Body of pancreas (tissue), 4 donors: ENCODE results near the gene SEL1L. TPM values are rescaled to one million over a fixed set of nuclear protein-coding genes. Genes with fewer than 3 reads are reported as not detected.

Experiments
- ATAC-seq: fragments of 150-250 bp; one replicate; pipeline ENCODE4 v1.9.1; 2016
- DNase-seq, 4 donors: peaks; one replicate each; pipeline ENCODE4 v3.0.0-alpha.2; 2019
- H3K27ac ChIP-seq, 4 donors: fragments of 200-600 bp; sonication (generic); 1 replicate in 3 of 4; 2 replicates in 1 of 4; pipeline versions ENCODE4 v1.5.1 to v1.6.1; 2016 to 2019; ENCODE audit warnings: mild to moderate bottlenecking in 1 of 4, mixed read lengths in 1 of 4, moderate library complexity in 1 of 4
- H3K27me3 ChIP-seq, 2 donors: fragments of 200-600 bp; sonication (generic); one replicate each; pipeline ENCODE4 v1.6.0; 2016; ENCODE audit warnings: mild to moderate bottlenecking in 1 of 2
- H3K36me3 ChIP-seq, 2 donors: fragments of 200-600 bp; sonication (generic); replicated peaks in 1 of 2; 2 replicates each; pipeline ENCODE4 v1.5.1; 2016; ENCODE audit warnings: low read depth in 2 of 2; ENCODE audit not compliant: insufficient read depth in 1 of 2
- H3K4me1 ChIP-seq: fragments of 200-600 bp; sonication (generic); one replicate; pipeline ENCODE4 v1.6.0; 2016
- H3K4me3 ChIP-seq, 2 donors: fragments of 200-600 bp; sonication (generic); 1 replicate in 1 of 2; 2 replicates in 1 of 2; pipeline ENCODE4 v1.5.1; 2016 to 2019
- H3K9me3 ChIP-seq, 3 donors: fragments of 200-600 bp; sonication (generic); 1 replicate in 2 of 3; 2 replicates in 1 of 3; pipeline ENCODE4 v1.5.1; 2016
- POLR2A ChIP-seq, 3 donors: fragments of 450-650 bp; IDR thresholded peaks; one replicate each; pipeline ENCODE4 v1.6.1; 2016; ENCODE audit warnings: antibody characterized with exemption in 3 of 3, mild to moderate bottlenecking in 2 of 3
- WGBS, 2 donors: methylation state at CpG; one replicate each; pipeline ENCODE4 v1.1.5; 2017; 5-methylcytosine and 5-hydroxymethylcytosine counted together
- intact Hi-C: fragments of 100-400 bp; cut with DNase I; formaldehyde crosslinking; loops from one replicate; pipeline ENCODE4 v1.15.1; 2023
- total RNA-seq, 2 donors: library from RNA; depleted of rRNA; stranded (reverse); fragments of >200 nt; gene quantifications; one replicate each; pipeline ENCODE4 v1.1.0, GENCODE V29; 2016
- TF ChIP-seq, protein P1 (sequence below), 7 experiments: fragments of 450-650 bp in 4 of 7; fragments of 200-600 bp in 3 of 7; sonication (generic) in 3 of 7; IDR thresholded peaks; one replicate each; pipeline ENCODE4 v1.5.1; 2016 to 2019; ENCODE audit warnings: antibody characterized with exemption in 7 of 7

SEL1L gene
- total RNA-seq, 2 donors from 2014 or later, result 183 to 268 TPM

DNA sequence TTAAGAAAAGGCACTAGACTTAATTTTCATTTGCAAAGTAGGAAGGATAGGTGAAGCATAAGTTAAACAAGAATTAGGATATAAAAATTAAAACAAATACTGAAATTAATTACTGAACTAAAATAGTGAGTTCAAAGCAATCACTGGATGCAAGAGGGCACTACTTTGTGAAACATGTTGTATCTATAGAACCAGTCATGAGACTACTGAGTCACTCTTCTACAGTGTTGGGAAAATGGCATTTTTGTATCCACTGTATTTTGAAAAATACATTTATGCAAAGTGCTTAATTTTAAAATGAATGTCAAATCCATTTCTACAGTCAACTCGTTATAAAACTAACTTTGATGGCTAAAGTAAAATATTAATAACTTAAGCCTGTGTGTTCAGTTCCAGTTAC, 47.9 kb downstream of the SEL1L start:
- no peak for DNase-seq
- no peaks in the 10 kb centered on the region for H3K9me3 ChIP-seq
- TF ChIP-seq, protein P1, sequence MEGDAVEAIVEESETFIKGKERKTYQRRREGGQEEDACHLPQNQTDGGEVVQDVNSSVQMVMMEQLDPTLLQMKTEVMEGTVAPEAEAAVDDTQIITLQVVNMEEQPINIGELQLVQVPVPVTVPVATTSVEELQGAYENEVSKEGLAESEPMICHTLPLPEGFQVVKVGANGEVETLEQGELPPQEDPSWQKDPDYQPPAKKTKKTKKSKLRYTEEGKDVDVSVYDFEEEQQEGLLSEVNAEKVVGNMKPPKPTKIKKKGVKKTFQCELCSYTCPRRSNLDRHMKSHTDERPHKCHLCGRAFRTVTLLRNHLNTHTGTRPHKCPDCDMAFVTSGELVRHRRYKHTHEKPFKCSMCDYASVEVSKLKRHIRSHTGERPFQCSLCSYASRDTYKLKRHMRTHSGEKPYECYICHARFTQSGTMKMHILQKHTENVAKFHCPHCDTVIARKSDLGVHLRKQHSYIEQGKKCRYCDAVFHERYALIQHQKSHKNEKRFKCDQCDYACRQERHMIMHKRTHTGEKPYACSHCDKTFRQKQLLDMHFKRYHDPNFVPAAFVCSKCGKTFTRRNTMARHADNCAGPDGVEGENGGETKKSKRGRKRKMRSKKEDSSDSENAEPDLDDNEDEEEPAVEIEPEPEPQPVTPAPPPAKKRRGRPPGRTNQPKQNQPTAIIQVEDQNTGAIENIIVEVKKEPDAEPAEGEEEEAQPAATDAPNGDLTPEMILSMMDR (IDR thresholded peaks at IDR 0.05), result no peak
- TF ChIP-seq POLR2A (IDR thresholded peaks at IDR 0.05), result no peak
- H3K4me3 ChIP-seq, result no peak overlapping the region
- no peaks in the 10 kb centered on the region for H3K27me3 ChIP-seq
- intact Hi-C loops, result no loop called here
- H3K4me1 ChIP-seq, result peaks cover 63% of the 10 kb centered on the region
- peak overlapping the region in 3 of 4 donors; percentile 44 to 75 (median 65) for H3K27ac ChIP-seq
- ATAC-seq, result no peak
- peaks cover 18 to 38% of the 10 kb centered on the region in 2 donors for H3K36me3 ChIP-seq
- 25 to 26% methylated on average over 1 of the region's 1 CpG for WGBS, 2 donors

DNA sequence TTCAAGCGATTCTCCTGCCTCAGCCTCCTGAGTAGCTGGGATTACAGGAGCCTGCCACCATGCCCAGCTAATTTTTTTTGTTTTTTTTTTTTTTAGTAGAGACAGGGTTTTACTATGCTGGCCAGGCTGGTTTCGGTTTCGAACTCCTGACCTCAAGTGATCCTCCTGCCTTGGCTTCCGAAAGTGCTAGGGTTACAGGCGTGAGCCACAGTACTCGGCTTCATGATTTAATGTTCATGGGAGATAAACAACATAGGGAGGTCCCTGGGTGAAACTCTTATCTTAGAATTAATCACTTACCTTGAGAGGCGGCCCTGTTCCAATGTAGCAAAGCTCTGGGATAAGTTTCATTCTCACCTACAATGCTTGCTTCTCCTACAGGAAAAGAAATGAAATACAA, 48.3 kb downstream of the SEL1L start:
- ATAC-seq (peak; percentile 60), DNase-seq (peak in 1 of 4 donors; percentile 49)
- no peak for TF ChIP-seq POLR2A (IDR thresholded peaks at IDR 0.05)
- TF ChIP-seq, protein P1 (IDR thresholded peaks at IDR 0.05), result no peak
- Histone ChIP-seq H3K27me3 (no peaks in the 10 kb centered on the region), H3K4me1 (peaks cover 64% of the 10 kb centered on the region), H3K36me3 (peaks cover 14 to 40% of the 10 kb centered on the region in 2 donors), H3K27ac (peak overlapping the region in 3 of 4 donors; percentile 44 to 75 (median 65)), H3K9me3 (no peaks in the 10 kb centered on the region), H3K4me3 (no peak overlapping the region)
- 23 to 24% methylated on average over 7 of the region's 7 CpGs for WGBS, 2 donors
- intact Hi-C loops, result no loop called here

DNA sequence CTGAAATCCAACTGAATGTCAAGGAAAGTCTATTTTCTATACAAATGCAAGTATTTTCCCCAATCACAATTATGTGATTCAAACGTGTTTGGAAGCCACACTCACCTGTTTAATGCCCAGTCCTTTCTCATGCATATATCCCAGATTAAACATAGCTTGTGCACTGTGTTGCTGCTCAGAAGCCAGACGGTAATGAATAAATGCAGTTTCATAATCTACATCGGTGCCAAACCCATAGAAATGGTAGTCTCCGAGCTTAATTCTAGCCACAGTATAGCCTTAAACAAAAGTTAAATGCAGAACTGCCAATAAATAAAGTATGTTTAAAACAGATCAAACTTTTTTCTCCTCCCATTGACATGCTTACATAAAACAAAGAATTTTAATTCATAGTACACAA, 49.5 kb downstream of the SEL1L start:
- no peaks in the 10 kb centered on the region for H3K27me3 ChIP-seq
- ATAC-seq (no peak), DNase-seq (no peak)
- TF ChIP-seq POLR2A (IDR thresholded peaks at IDR 0.05), result no peak
- TF ChIP-seq, protein P1 (IDR thresholded peaks at IDR 0.05), result no peak
- no peaks in the 10 kb centered on the region for H3K9me3 ChIP-seq
- H3K4me3 ChIP-seq, result no peak overlapping the region
- H3K27ac ChIP-seq, result peak overlapping the region in 2 of 4 donors; percentile 40 to 65
- peaks cover 72% of the 10 kb centered on the region for H3K4me1 ChIP-seq
- H3K36me3 ChIP-seq, result peaks cover 13 to 42% of the 10 kb centered on the region in 2 donors
- 46 to 49% methylated on average over 4 of the region's 4 CpGs for WGBS, 2 donors
- intact Hi-C loops, result no loop called here

DNA sequence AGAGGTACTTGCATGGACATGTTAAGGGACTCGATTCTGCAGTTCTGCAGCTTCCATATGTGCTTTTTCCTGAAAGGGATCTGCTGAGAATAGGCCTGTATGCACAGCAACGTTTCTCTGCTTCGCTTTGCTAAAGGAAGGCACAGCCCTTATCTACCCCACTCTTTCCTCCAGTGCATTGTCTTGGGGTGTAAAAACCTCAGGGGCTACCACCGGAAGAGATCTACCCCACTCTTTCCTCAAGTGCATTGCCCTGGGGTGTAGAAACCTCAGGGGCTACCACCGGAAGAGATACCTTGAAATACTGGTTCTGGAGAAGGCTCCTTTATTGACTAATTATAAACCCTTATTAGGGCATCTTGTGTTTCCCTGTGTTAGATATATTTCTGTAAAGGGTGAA, 52.9 kb downstream of the SEL1L start:
- Histone ChIP-seq H3K27ac (peak overlapping the region in 1 of 4 donors; percentile 25), H3K4me3 (no peak overlapping the region), H3K4me1 (peaks cover 58% of the 10 kb centered on the region), H3K36me3 (peaks cover 12 to 49% of the 10 kb centered on the region in 2 donors), H3K9me3 (no peaks in the 10 kb centered on the region), H3K27me3 (no peaks in the 10 kb centered on the region)
- no peak for ATAC-seq
- WGBS, 2 donors, result 71 to 82% methylated on average over 5 of the region's 5 CpGs
- DNase-seq, result no peak
- intact Hi-C loops, result no loop called here
- TF ChIP-seq, protein P1 (IDR thresholded peaks at IDR 0.05), result no peak
- no peak for TF ChIP-seq POLR2A (IDR thresholded peaks at IDR 0.05)

DNA sequence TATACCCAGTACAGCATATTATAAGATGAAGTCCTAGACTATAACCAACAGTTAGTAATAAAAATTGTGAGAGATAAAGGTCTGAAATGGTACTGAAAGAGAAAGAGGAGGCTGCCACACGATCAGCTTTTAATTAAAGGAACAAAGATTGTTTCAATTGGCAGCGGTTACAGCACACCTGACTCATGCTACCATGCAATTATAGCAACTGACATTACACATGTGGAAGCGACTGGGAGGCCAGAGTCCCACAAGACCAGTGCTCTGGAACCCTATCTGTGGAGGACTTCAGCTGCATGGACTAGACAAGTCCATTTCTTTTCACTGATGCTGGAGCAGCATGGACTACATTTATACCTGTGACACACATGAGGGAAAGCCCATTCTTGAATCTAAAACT, 55.2 kb downstream of the SEL1L start:
- H3K36me3 ChIP-seq, result peaks cover 12 to 50% of the 10 kb centered on the region in 2 donors
- 49 to 61% methylated on average over 3 of the region's 3 CpGs for WGBS, 2 donors
- ATAC-seq (peak; percentile 33), DNase-seq (no peak)
- H3K27ac ChIP-seq, result peak overlapping the region in 2 of 4 donors; percentile 19 to 22
- H3K4me1 ChIP-seq, result peaks cover 52% of the 10 kb centered on the region
- no peaks in the 10 kb centered on the region for H3K27me3 ChIP-seq
- intact Hi-C loops, result no loop called here
- no peaks in the 10 kb centered on the region for H3K9me3 ChIP-seq
- no peak for TF ChIP-seq POLR2A (IDR thresholded peaks at IDR 0.05)
- TF ChIP-seq, protein P1 (IDR thresholded peaks at IDR 0.05), result no peak
- H3K4me3 ChIP-seq, result no peak overlapping the region
